ENCODE measurements around the gene SRPX. TPM values are rescaled to one million over a fixed set of nuclear protein-coding genes. Genes with fewer than 3 reads are reported as not detected.

Gene SRPX
- total and polyA plus RNA-seq, 12 donors, result 8.8 to 187 (median 80.0) TPM

DNA sequence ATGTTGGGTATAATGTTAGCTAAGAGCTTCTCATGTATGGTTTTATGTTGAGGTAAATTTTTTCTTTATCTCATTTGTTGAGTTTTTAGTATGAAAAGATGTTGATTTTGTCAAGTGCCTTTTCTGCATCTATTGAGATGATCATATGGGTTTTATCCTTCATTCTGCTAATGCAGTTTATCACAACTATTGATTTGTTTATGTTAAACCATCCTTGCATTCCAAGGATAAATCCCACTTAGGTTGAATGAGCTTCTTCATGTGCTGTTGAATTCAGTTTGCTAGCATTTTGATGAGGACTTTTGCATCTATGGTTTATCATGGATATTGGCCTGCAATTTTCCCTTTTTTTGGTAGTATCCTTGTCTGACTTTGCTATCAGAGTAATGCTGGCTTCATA lies 121.0 kb downstream of the SRPX start:
- no peak for TF ChIP-seq POLR2A (IDR thresholded peaks at IDR 0.05)
- TF ChIP-seq, protein P1, sequence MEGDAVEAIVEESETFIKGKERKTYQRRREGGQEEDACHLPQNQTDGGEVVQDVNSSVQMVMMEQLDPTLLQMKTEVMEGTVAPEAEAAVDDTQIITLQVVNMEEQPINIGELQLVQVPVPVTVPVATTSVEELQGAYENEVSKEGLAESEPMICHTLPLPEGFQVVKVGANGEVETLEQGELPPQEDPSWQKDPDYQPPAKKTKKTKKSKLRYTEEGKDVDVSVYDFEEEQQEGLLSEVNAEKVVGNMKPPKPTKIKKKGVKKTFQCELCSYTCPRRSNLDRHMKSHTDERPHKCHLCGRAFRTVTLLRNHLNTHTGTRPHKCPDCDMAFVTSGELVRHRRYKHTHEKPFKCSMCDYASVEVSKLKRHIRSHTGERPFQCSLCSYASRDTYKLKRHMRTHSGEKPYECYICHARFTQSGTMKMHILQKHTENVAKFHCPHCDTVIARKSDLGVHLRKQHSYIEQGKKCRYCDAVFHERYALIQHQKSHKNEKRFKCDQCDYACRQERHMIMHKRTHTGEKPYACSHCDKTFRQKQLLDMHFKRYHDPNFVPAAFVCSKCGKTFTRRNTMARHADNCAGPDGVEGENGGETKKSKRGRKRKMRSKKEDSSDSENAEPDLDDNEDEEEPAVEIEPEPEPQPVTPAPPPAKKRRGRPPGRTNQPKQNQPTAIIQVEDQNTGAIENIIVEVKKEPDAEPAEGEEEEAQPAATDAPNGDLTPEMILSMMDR (IDR thresholded peaks at IDR 0.05), result no peak
- intact Hi-C loops (cut with DNase I), result no loop called here

More for the DNA sequence above, 121.0 kb downstream of the SRPX start:
- Histone ChIP-seq H3K36me3 (replicated peaks in 1 of 2) (no peaks in the 10 kb centered on the region), H3K27me3 (peaks cover 3% of the 10 kb centered on the region), H3K4me3 (no peak overlapping the region), H3K4me1 (replicated peaks in 1 of 2) (no peaks in the 10 kb centered on the region), H3K9me3 (replicated peaks in 1 of 3) (peaks cover 0 to 12% (median 0%) of the 10 kb centered on the region in 3 donors), H3K27ac (no peak overlapping the region)
- DNase-seq, result no peak

Other genes starting within 250 kb of the SRPX start
- gene SYTL5, start 214.3 kb downstream of the SRPX start, total RNA-seq, result 10 to 100 TPM in 6 of 9 donors, 1 to 10 TPM in 3; 1.8 to 38.1 (median 16.3) TPM
- 1 to 10 TPM; 5.5 to 9.5 (median 6.3) TPM for gene SYTL5, start 214.3 kb downstream of the SRPX start, polyA plus RNA-seq
- gene RPGR, start 106.6 kb upstream of the SRPX start, total RNA-seq, result 1 to 10 TPM; 3.6 to 8.9 (median 7.0) TPM
- 10 to 100 TPM; 12.1 to 22.0 (median 17.4) TPM for gene RPGR, start 106.6 kb upstream of the SRPX start, polyA plus RNA-seq
- under 1 TPM in 2 of 9 donors, not detected in 7; 0.14 to 0.23 TPM for gene OTC, start 131.7 kb upstream of the SRPX start, total RNA-seq
- under 1 TPM in 2 of 3 donors, not detected in 1; 0.18 to 0.54 TPM for gene OTC, start 131.7 kb upstream of the SRPX start, polyA plus RNA-seq